ENCODE data around the gene ADAM17.
"Not testable (repeated sequence)": the region's sequence is repeated elsewhere in the genome, so short reads cannot be mapped to it uniquely, and the experiment has no call there.

The ADAM17 gene

GRCh38 chr2:9565436-9566153 is 10.0 kb upstream of the ADAM17 start:
- DNase-seq (ENCODE audit: low read depth in 1 of 2, low spot score in 1 of 2), result no peak

GRCh38 chr2:9560628-9561027 is 5.0 kb upstream of the ADAM17 start:
- DNase-seq (ENCODE audit: low read depth in 1 of 2, low spot score in 1 of 2), result no peak

- DNase-seq (ENCODE audit: low read depth in 1 of 2, low spot score in 1 of 2), result no peak
Measured at GRCh38 chr2:9558948-9559381, 3.3 kb upstream of the ADAM17 start.

- no peak for DNase-seq (ENCODE audit: low read depth in 1 of 2, low spot score in 1 of 2)
Measured at GRCh38 chr2:9556121-9556743, 602 bp upstream of the ADAM17 start.

GRCh38 chr2:9554921-9555296 is 721 bp downstream of the ADAM17 start:
- no peak for DNase-seq (ENCODE audit: low read depth in 1 of 2, low spot score in 1 of 2)

- DNase-seq (ENCODE audit: low read depth in 1 of 2, low spot score in 1 of 2), result peak in 1 of 2 donors; percentile 28
Measured at GRCh38 chr2:9552219-9553178, 3.1 kb downstream of the ADAM17 start.

GRCh38 chr2:9550859-9551391 is 4.7 kb downstream of the ADAM17 start:
- DNase-seq (ENCODE audit: low read depth in 1 of 2, low spot score in 1 of 2), result not testable (repeated sequence)

GRCh38 chr2:9549420-9549819 is 6.2 kb downstream of the ADAM17 start:
- no peak for DNase-seq (ENCODE audit: low read depth in 1 of 2, low spot score in 1 of 2)

GRCh38 chr2:9548506-9548905 is 7.1 kb downstream of the ADAM17 start:
- no peak for DNase-seq (ENCODE audit: low read depth in 1 of 2, low spot score in 1 of 2)

GRCh38 chr2:9547262-9547991 is 8.2 kb downstream of the ADAM17 start:
- DNase-seq (ENCODE audit: low read depth in 1 of 2, low spot score in 1 of 2), result no peak

- no peak for DNase-seq (ENCODE audit: low read depth in 1 of 2, low spot score in 1 of 2)
Measured at GRCh38 chr2:9545502-9545901, 10.1 kb downstream of the ADAM17 start.

GRCh38 chr2:9543557-9543956 is 12.1 kb downstream of the ADAM17 start:
- no peak for DNase-seq (ENCODE audit: low read depth in 1 of 2, low spot score in 1 of 2)

- DNase-seq (ENCODE audit: low read depth in 1 of 2, low spot score in 1 of 2), result no peak
Measured at GRCh38 chr2:9539531-9539930, 16.1 kb downstream of the ADAM17 start.

GRCh38 chr2:9538000-9538507 is 17.6 kb downstream of the ADAM17 start:
- no peak for DNase-seq (ENCODE audit: low read depth in 1 of 2, low spot score in 1 of 2)

GRCh38 chr2:9536504-9536903 is 19.1 kb downstream of the ADAM17 start:
- no peak for DNase-seq (ENCODE audit: low read depth in 1 of 2, low spot score in 1 of 2)

- no peak for DNase-seq (ENCODE audit: low read depth in 1 of 2, low spot score in 1 of 2)
Measured at GRCh38 chr2:9535177-9535576, 20.5 kb downstream of the ADAM17 start.

- no peak for DNase-seq (ENCODE audit: low read depth in 1 of 2, low spot score in 1 of 2)
Measured at GRCh38 chr2:9533663-9534062, 22.0 kb downstream of the ADAM17 start.

- DNase-seq (ENCODE audit: low read depth in 1 of 2, low spot score in 1 of 2), result no peak
Measured at GRCh38 chr2:9532421-9532820, 23.2 kb downstream of the ADAM17 start.

GRCh38 chr2:9527995-9528787 is 27.4 kb downstream of the ADAM17 start:
- DNase-seq (ENCODE audit: low read depth in 1 of 2, low spot score in 1 of 2), result no peak

- no peak for DNase-seq (ENCODE audit: low read depth in 1 of 2, low spot score in 1 of 2)
Measured at GRCh38 chr2:9525266-9525665, 30.4 kb downstream of the ADAM17 start.

All from activated CD4-positive, alpha-beta T cell treated with anti-CD3 and anti-CD28 coated beads, Interleukin-2, amount 50 U/mL, for 24 hours (primary cell).